ENCODE data around the gene CAPZB.

The CAPZB gene

DNA sequence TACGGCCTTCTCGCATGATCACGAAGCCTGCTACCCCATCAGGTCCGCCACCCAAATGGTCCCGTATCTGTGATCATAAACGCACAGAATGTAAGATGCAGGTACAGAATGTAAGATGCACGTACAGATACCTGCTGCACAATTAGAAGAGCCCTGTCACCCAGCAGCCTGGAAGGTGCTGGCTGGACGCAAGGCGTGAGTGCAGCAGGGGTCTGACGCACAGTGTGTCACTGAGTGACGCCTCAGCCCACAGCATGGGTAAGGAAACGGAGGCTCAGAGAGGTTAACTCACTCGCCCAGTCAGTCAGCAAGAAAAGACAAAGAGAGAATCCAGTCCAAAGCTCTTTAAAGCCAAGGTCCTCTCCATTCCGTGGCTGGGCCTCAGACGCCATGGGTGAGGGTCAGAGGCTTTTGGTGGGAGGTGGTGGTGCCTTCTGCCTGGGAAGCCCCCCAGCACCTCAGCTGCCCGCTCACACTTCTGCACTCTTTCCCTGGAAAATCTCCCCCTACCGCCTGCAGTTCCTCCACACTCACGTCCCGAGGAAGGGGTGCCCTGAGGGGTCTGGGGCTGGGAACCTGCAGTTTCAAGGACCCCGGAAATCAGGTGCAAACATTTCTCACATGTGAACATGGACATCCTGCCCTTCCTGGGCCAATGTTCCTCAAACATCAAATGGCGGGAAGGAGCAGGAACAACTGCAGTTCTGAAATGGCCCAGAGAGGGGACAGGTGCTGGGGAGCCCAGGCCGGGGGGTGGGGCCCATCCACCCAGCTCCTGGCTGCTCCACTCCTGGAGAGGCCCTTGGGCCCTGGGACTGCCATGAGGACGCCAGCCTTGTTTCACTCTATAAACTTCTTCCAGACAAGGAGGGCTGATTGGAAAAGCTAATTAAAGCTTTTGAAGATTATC is 113.9 kb downstream of the CAPZB start:
- no peak for TF ChIP-seq CTCF (IDR thresholded peaks at IDR 0.05; ENCODE audit: low read length, missing control alignments)
- DNase-seq (ENCODE audit: low read depth), result no peak
- H3K4me3 ChIP-seq (replicated peaks; ENCODE audit: low read depth, low read length), result no peak overlapping the region

- no peak for TF ChIP-seq CTCF (IDR thresholded peaks at IDR 0.05; ENCODE audit: low read length, missing control alignments)
- no peak for DNase-seq (ENCODE audit: low read depth)
- no peak overlapping the region for H3K4me3 ChIP-seq (replicated peaks; ENCODE audit: low read depth, low read length)
Observed at GRCh38 chr1:19370453-19371170, 114.7 kb downstream of the CAPZB start.

DNA sequence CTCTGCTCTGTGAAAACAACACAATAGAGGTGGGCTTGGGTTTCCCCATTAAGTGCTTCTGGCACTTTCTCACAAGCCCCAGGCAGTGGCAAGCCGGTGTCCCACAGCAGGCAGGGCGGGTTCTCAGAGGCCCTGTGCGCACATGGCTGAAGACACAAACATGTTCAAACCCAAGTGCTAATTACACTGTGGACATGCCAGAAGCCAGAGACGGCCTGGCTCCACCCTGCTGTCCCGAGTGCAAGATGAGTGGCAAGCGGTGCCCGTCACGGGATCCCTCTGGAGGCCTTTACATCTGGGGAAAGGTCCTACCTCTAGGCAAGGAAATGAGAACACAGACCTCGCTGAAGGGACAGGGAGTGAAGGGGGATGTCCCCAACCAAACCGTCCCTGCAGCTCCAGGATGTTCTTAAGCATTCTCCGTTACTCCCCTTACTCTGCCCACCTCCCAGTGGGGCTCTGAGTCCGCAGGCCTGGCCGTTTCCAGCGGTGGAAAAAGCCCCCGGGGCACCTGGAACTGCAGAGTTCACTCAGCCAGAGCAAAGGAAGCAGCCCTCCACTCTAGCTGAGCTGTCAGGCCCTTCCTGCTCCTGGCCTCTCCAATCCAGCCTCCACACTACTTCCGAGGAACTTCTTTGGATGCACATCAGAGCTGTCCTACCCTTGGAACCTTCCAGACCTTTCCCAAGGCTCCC is 115.8 kb downstream of the CAPZB start:
- DNase-seq (ENCODE audit: low read depth), result no peak
- TF ChIP-seq CTCF (IDR thresholded peaks at IDR 0.05; ENCODE audit: low read length, missing control alignments), result no peak
- no peak overlapping the region for H3K4me3 ChIP-seq (replicated peaks; ENCODE audit: low read depth, low read length)

- DNase-seq (ENCODE audit: low read depth), result no peak
- TF ChIP-seq CTCF (IDR thresholded peaks at IDR 0.05; ENCODE audit: low read length, missing control alignments), result no peak
- no peak overlapping the region for H3K4me3 ChIP-seq (replicated peaks; ENCODE audit: low read depth, low read length)
Observed at GRCh38 chr1:19368964-19369363, 116.4 kb downstream of the CAPZB start.

DNA sequence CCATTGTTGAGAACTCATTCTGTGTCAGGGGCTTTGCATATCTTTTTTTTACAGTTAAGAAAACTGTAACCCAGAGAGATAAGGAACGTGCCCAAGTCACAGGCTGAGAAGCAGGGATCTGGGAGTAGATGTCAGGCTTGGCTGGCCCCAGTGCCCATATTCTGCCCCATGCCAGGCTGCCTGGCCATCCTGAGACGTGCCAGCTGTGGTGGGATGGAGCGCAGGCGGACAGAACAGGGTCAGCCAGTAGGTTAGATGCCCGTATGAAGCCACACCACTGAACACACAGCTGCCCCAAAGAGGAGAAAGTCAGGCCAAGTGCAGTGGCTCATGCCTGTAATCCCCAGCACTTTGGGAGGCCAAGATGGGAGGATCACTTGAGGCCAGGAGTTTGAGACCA is 117.3 kb downstream of the CAPZB start:
- H3K4me3 ChIP-seq (replicated peaks; ENCODE audit: low read depth, low read length), result no peak overlapping the region
- no peak for DNase-seq (ENCODE audit: low read depth)

GRCh38 chr1:19367584-19368041 is 117.7 kb downstream of the CAPZB start:
- TF ChIP-seq CTCF (IDR thresholded peaks at IDR 0.05; ENCODE audit: low read length, missing control alignments), result no peak
- no peak for DNase-seq (ENCODE audit: low read depth)
- no peak overlapping the region for H3K4me3 ChIP-seq (replicated peaks; ENCODE audit: low read depth, low read length)

More for the DNA sequence above, 117.3 kb downstream of the CAPZB start:
- TF ChIP-seq CTCF (IDR thresholded peaks at IDR 0.05; ENCODE audit: low read length, missing control alignments), result no peak

Data from fibroblast of pulmonary artery (primary cell).